ENCODE measurements around the gene RAPGEF1. TPM values are rescaled to one million over a fixed set of nuclear protein-coding genes. Genes with fewer than 3 reads are reported as not detected.

Gene RAPGEF1
- total RNA-seq, 2 experiments from 2014 or later = 118 to 243 TPM

GRCh38 chr9:131595696-131596429 is 144.0 kb downstream of the RAPGEF1 start:
- no peaks in the 10 kb centered on the region for H4K20me1 ChIP-seq (ENCODE audit: insufficient read depth, low read length)
- H3K36me3 ChIP-seq (ENCODE audit: insufficient read depth, low read length) = peaks cover 98% of the 10 kb centered on the region
- H3K9me2 ChIP-seq (ENCODE audit: insufficient read depth, low read length) = no peaks in the 10 kb centered on the region
- ChIA-PET CTCF (ENCODE audit: unreplicated experiment) (no interaction called here), POLR2A (no interaction called here)
- H3K4me2 ChIP-seq (ENCODE audit: low read length) = no peak overlapping the region
- no TSS peak for BruUV-seq (replicated peaks)
- H3K9me3 ChIP-seq (ENCODE audit: low read length) = no peaks in the 10 kb centered on the region
- no peaks in the 10 kb centered on the region for H3K79me2 ChIP-seq (ENCODE audit: insufficient read depth, low read depth, low read length)
- no peak for DNase-seq (ENCODE audit: low spot score)
- H3K4me1 ChIP-seq (ENCODE audit: insufficient read depth, low read length, poor library complexity, severe bottlenecking) = no peaks in the 10 kb centered on the region
- TF ChIP-seq EZH2phosphoT487 (IDR thresholded peaks at IDR 0.05; ENCODE audit: borderline replicate concordance, low read depth, low read length) (no peak), CTCF (conservative IDR thresholded peaks at IDR 0.05; ENCODE audit: low read length) (no peak)
- intact Hi-C loops (cut with micrococcal nuclease; ENCODE audit: unreplicated experiment) = no loop called here
- H2AFZ ChIP-seq (ENCODE audit: low read length) = no peak overlapping the region
- H3K27ac ChIP-seq (ENCODE audit: low read depth, low read length, poor library complexity, severe bottlenecking) = no peak overlapping the region
- H3K4me3 ChIP-seq (ENCODE audit: low read depth, low read length, poor library complexity, severe bottlenecking) = no peak overlapping the region

DNA sequence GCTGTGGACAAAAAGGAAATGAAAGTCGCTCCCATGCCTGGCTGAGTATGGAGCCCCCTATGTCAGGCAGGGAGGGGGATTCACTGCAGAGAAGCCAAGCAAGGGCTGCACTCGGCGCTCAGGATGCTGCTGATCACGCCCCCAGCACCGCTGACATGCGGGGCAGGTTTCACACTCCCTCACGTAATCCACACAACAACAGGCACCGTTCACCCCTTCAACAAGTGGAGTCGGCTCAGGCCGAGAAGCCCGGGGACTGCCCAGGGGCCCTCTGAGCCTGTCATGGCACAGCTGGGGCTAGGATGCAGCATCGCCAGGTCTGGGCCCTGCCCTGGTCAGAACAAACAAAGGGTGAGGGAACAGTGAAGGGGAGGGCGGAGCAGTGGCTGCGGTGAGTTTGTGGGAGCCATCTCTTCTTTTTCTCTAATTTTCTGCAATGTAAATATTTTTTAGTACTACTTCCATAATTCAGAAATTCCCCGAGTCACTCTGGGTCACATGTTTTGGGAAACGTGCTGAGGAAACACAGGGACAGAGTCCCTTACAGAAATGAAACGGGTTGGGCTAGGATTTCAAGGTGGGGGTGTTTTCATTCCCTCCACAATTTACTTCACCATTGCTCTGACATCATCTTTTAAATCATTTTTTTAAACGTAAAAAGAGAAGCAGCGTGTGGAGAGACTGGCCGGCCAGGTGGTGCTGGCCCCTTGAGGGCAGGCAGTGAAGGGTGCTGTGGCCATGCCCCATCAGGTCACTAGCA is 144.8 kb downstream of the RAPGEF1 start:
- Histone ChIP-seq H4K20me1 (ENCODE audit: insufficient read depth, low read length) (no peaks in the 10 kb centered on the region), H3K4me3 (ENCODE audit: low read depth, low read length, poor library complexity, severe bottlenecking) (no peak overlapping the region), H2AFZ (ENCODE audit: low read length) (no peak overlapping the region), H3K4me2 (ENCODE audit: low read length) (no peak overlapping the region), H3K9me3 (ENCODE audit: low read length) (no peaks in the 10 kb centered on the region), H3K4me1 (ENCODE audit: insufficient read depth, low read length, poor library complexity, severe bottlenecking) (no peaks in the 10 kb centered on the region), H3K9me2 (ENCODE audit: insufficient read depth, low read length) (no peaks in the 10 kb centered on the region), H3K79me2 (ENCODE audit: insufficient read depth, low read depth, low read length) (no peaks in the 10 kb centered on the region), H3K36me3 (ENCODE audit: insufficient read depth, low read length) (peaks cover 99% of the 10 kb centered on the region), H3K27ac (ENCODE audit: low read depth, low read length, poor library complexity, severe bottlenecking) (no peak overlapping the region)
- ChIA-PET POLR2A (no interaction called here), CTCF (ENCODE audit: unreplicated experiment) (no interaction called here)
- no TSS peak for BruUV-seq (replicated peaks)
- intact Hi-C loops (cut with micrococcal nuclease; ENCODE audit: unreplicated experiment) = no loop called here
- TF ChIP-seq EZH2phosphoT487 (IDR thresholded peaks at IDR 0.05; ENCODE audit: borderline replicate concordance, low read depth, low read length) (no peak), CTCF (conservative IDR thresholded peaks at IDR 0.05; ENCODE audit: low read length) (no peak)
- no peak for DNase-seq (ENCODE audit: low spot score)
